Osteoblast (primary cell): Measurements from ENCODE around the gene SERPINB5. TPM values are rescaled to one million over a fixed set of nuclear protein-coding genes. Genes with fewer than 3 reads are reported as not detected.

Experiments used
- DNase-seq: peaks from one replicate; pipeline ENCODE4 v3.0.0; 2011; ENCODE audit warnings: low spot score, mixed read lengths; ENCODE audit not compliant: insufficient read length; ENCODE audit errors: missing footprints
- H2AFZ ChIP-seq: 2 replicates; pipeline ENCODE4 v1.6.0; 2011; ENCODE audit warnings: mild to moderate bottlenecking, low read length
- H3K27ac ChIP-seq: 2 replicates; pipeline ENCODE4 v1.5.1; 2011; ENCODE audit warnings: mild to moderate bottlenecking, low read depth, low read length, moderate library complexity
- H3K27me3 ChIP-seq: 2 replicates; pipeline ENCODE4 v1.6.0; 2012; ENCODE audit warnings: mild to moderate bottlenecking, control low read depth, inconsistent platforms, low read length, moderate library complexity; ENCODE audit not compliant: insufficient read depth
- H3K36me3 ChIP-seq: 2 replicates; pipeline ENCODE4 v1.5.1; 2011; ENCODE audit warnings: mild to moderate bottlenecking, low read length, control low read depth, moderate library complexity; ENCODE audit not compliant: insufficient read depth
- H3K4me1 ChIP-seq: 2 replicates; pipeline ENCODE4 v1.5.1; 2011; ENCODE audit warnings: mild to moderate bottlenecking, low read length, control low read depth, moderate library complexity; ENCODE audit not compliant: insufficient read depth
- H3K4me2 ChIP-seq: 2 replicates; pipeline ENCODE4 v1.6.0; 2011; ENCODE audit warnings: mild to moderate bottlenecking, low read length; ENCODE audit not compliant: insufficient read depth
- H3K4me3 ChIP-seq: fragments of 200-600 bp; sonication (generic); 3 replicates; pipeline ENCODE4 v1.5.1; 2012; ENCODE audit warnings: mild to moderate bottlenecking, low read length, inconsistent platforms; ENCODE audit not compliant: insufficient read depth
- H3K79me2 ChIP-seq: 2 replicates; pipeline ENCODE4 v1.6.0; 2012; ENCODE audit warnings: mild to moderate bottlenecking, low read length, control low read depth, inconsistent platforms; ENCODE audit not compliant: insufficient read depth
- H3K9me3 ChIP-seq: 2 replicates; pipeline ENCODE4 v1.5.1; 2011; ENCODE audit warnings: low read depth, low read length, control low read depth
- H4K20me1 ChIP-seq: 2 replicates; pipeline ENCODE4 v1.6.0; 2012; ENCODE audit warnings: mild to moderate bottlenecking, low read length, control low read depth; ENCODE audit not compliant: insufficient read depth
- total RNA-seq: library from RNA; depleted of rRNA; stranded (reverse); fragments of >200 nt; gene quantifications from 2 replicates; pipeline ENCODE4 v1.2.3, GENCODE V29; 2012
- TF ChIP-seq, protein P1 (sequence below): IDR thresholded peaks from 2 replicates; pipeline ENCODE4 v1.5.1; 2011; ENCODE audit warnings: mild to moderate bottlenecking, low read depth, low read length, moderate library complexity; ENCODE audit errors: extremely low read depth

SERPINB5 gene
- total RNA-seq, 1 donor = not detected

DNA sequence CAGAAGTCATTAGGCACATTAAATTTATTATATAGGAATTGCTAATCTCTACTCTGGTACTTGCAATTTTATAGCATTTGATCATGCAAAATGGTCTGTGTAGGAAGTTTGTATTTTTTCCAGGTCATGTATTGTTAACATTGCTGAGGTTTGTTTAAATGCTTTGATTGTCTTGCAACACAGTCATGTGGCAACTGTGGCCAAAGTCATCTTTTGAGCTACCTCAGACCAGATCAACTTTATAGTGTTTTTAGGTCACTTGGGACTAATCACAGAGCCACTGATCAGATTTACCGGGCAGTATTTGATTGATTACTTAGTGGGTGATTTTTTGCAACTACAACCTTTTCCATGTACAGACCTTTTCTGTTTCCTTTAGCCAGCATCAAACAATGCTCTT is 3.7 kb downstream of the SERPINB5 start:
- no peaks in the 10 kb centered on the region for H3K36me3 ChIP-seq
- no peak overlapping the region for H3K4me2 ChIP-seq
- no peaks in the 10 kb centered on the region for H3K79me2 ChIP-seq
- TF ChIP-seq, protein P1, sequence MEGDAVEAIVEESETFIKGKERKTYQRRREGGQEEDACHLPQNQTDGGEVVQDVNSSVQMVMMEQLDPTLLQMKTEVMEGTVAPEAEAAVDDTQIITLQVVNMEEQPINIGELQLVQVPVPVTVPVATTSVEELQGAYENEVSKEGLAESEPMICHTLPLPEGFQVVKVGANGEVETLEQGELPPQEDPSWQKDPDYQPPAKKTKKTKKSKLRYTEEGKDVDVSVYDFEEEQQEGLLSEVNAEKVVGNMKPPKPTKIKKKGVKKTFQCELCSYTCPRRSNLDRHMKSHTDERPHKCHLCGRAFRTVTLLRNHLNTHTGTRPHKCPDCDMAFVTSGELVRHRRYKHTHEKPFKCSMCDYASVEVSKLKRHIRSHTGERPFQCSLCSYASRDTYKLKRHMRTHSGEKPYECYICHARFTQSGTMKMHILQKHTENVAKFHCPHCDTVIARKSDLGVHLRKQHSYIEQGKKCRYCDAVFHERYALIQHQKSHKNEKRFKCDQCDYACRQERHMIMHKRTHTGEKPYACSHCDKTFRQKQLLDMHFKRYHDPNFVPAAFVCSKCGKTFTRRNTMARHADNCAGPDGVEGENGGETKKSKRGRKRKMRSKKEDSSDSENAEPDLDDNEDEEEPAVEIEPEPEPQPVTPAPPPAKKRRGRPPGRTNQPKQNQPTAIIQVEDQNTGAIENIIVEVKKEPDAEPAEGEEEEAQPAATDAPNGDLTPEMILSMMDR = no peak
- H2AFZ ChIP-seq = no peak overlapping the region
- no peak overlapping the region for H3K4me3 ChIP-seq
- H3K27ac ChIP-seq = no peak overlapping the region
- H3K27me3 ChIP-seq = peaks cover 12% of the 10 kb centered on the region
- no peaks in the 10 kb centered on the region for H3K4me1 ChIP-seq
- no peaks in the 10 kb centered on the region for H4K20me1 ChIP-seq
- no peak for DNase-seq
- H3K9me3 ChIP-seq = no peaks in the 10 kb centered on the region

DNA sequence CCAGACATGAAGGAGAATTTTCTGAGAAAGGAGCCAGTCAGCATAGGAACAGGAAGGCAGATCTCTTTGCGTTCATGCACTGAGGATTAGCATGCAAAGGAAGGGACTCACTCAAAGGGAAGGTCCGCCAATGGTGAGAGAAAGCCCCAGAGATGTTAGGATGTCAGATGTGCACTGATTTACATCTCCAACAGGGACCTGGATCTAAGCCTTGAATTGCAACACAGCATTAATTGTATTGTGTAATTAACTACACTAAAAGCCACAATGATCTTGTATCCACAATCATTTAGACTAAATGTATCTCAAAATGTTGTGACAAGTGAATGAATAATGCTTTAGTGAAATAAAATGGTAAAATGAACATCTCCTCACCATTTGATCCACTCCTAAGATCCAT is 4.2 kb downstream of the SERPINB5 start:
- Histone ChIP-seq H3K27me3 (peaks cover 12% of the 10 kb centered on the region), H3K9me3 (no peaks in the 10 kb centered on the region), H3K4me3 (no peak overlapping the region), H3K4me1 (no peaks in the 10 kb centered on the region), H3K36me3 (no peaks in the 10 kb centered on the region), H4K20me1 (no peaks in the 10 kb centered on the region), H3K27ac (no peak overlapping the region), H2AFZ (no peak overlapping the region), H3K79me2 (no peaks in the 10 kb centered on the region), H3K4me2 (no peak overlapping the region)
- no peak for DNase-seq
- TF ChIP-seq, protein P1 = no peak

DNA sequence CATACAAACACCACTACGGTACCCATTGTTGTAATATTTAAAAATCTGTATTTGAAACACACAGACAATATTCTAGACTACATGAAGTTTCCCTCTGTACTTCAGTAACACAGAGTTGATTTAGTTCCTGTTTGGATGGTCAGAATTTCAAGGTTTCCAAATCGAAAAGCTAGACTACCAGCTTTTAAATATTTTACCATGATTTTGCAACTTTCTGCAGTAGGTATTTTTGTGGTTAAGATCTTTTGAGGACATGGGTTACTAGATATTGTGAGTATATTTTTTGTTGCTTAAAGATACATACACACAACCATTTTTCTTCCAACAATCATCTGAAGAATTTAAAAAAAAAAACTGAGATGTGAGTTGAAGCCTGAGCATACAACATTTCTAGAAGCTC is 10.9 kb downstream of the SERPINB5 start:
- Histone ChIP-seq H3K27ac (no peak overlapping the region), H3K79me2 (no peaks in the 10 kb centered on the region)
- DNase-seq = no peak

DNA sequence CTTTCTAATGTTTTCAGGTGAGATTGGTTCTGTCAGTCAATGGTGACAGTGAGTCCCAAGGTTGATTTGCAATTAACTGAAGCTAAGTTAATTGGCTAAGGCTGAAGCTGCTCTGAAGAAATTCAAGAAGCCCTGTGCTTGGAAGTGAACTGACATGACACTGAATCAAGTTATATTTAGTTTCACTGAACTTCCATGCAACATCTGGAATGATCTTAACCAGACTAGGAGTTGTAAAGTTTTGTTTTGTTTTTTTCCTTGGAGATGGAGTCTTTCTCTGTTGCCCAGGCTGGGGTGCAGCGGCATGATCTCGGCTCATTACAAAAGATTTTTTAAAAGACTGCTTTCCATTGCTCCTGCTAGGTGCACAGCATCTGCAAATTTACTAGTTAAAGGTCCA is 11.4 kb downstream of the SERPINB5 start:
- DNase-seq = no peak
- Histone ChIP-seq H3K4me1 (no peaks in the 10 kb centered on the region), H3K4me2 (no peak overlapping the region), H3K27me3 (peaks cover 13% of the 10 kb centered on the region), H3K27ac (no peak overlapping the region), H4K20me1 (no peaks in the 10 kb centered on the region), H3K36me3 (no peaks in the 10 kb centered on the region), H3K79me2 (no peaks in the 10 kb centered on the region), H2AFZ (no peak overlapping the region), H3K9me3 (no peaks in the 10 kb centered on the region), H3K4me3 (no peak overlapping the region)
- TF ChIP-seq, protein P1 = no peak

More for the DNA sequence above, 10.9 kb downstream of the SERPINB5 start:
- Histone ChIP-seq H2AFZ (no peak overlapping the region), H3K36me3 (no peaks in the 10 kb centered on the region), H3K9me3 (no peaks in the 10 kb centered on the region), H3K27me3 (peaks cover 13% of the 10 kb centered on the region), H3K4me2 (no peak overlapping the region), H3K4me3 (no peak overlapping the region), H4K20me1 (no peaks in the 10 kb centered on the region), H3K4me1 (no peaks in the 10 kb centered on the region)
- TF ChIP-seq, protein P1 = no peak
